ENCODE results near the gene SMAD5.

SMAD5 gene

DNA sequence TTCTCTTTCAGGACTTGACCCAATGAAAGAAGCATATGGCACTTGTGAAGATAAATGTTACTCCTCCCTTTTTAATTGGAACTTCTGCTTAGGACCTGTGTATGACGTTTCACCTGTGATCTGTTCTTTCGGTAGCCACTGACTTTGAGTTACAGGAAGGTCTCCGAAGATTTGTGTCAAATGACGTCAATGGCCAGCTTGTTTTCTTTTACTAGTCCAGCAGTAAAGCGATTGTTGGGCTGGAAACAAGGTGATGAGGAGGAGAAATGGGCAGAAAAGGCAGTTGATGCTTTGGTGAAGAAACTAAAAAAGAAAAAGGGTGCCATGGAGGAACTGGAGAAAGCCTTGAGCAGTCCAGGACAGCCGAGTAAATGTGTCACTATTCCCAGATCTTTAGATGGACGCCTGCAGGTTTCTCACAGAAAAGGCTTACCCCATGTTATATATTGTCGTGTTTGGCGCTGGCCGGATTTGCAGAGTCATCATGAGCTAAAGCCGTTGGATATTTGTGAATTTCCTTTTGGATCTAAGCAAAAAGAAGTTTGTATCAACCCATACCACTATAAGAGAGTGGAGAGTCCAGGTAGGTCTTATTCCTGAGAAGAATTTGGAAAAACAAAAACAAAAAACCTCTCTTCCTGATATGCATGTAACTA lies 21.1 kb downstream of the SMAD5 start:
- DNase-seq = no peak

- no peak for DNase-seq
Measured at GRCh38 chr5:136155078-136155477, 22.4 kb downstream of the SMAD5 start.

- DNase-seq = no peak
Measured at GRCh38 chr5:136155761-136156160, 23.1 kb downstream of the SMAD5 start.

DNA sequence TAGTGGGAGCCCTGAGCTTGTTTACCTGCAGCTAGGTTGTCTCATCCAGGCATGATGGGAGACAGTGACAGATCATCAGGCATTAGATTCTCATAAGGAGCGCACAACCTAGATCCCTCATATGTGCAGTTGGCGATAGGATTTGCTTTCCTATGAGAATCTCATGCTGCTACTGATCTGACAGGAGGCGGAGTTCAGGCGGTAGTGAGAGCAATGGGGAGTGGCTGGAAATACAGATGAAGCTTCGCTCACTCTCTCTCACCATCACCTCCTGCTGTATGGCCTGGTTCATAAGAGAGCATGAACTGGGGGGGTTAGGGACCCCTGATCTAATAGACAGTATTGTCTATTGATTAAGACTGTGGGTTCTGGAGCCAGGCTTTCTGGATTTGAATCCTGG lies 24.9 kb downstream of the SMAD5 start:
- DNase-seq = no peak

DNA sequence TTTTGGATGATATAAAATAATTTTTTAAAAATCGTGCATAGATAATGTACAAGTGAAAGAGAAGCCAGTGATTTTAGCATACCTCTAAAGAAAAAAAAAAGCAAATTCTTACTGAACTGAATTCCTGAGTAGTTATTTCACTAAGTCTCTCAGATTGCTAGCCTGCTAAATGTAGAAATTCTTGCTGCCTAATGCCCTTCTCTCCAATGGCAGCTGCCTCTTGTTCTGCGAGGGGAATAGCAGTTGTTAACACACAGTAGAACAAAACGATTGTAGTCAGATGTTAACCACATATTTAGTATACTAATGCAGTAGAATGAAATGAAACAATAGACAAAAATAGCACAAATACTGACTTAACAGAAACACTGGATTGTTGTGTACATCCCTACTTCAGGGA lies 26.8 kb downstream of the SMAD5 start:
- DNase-seq = peak in 1 of 56 donors; percentile 3

DNA sequence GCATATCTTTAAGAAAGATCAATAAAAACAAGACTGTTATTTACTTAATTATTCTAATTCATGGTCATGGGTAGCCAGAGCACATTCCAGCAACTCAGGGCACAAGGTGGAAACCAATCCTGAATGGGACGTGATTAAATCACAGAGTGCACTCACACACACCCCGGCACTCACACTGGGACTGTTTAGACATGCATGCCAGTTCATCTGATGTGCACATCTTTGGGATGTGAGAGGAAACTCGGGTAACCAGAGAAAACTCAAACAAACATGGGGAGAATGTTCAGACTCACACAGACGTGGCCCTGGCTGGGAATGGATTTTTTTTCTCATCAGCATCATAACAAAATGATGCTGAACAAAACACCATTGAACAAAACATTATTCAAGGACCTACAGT lies 29.4 kb downstream of the SMAD5 start:
- peak in 1 of 56 donors; percentile 2 for DNase-seq

DNA sequence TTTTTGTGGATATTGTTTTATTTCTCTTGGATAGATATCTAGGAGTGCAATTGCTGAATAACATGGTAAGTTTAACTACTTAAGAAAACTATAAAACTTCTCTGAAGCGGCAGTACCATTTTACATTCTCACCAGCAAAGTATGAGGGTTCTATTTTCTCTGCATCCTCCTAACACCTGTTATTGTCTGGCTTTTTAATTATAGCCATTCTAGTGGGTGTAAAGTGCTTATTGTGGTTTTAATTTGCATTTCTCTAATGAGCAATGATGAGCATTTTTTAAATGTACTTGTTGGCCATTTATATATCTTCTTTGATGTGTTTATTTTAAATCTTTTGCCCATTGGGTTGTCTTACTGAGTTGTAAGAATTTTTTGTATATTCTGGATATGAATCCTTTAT lies 31.6 kb downstream of the SMAD5 start:
- no peak for DNase-seq

DNA sequence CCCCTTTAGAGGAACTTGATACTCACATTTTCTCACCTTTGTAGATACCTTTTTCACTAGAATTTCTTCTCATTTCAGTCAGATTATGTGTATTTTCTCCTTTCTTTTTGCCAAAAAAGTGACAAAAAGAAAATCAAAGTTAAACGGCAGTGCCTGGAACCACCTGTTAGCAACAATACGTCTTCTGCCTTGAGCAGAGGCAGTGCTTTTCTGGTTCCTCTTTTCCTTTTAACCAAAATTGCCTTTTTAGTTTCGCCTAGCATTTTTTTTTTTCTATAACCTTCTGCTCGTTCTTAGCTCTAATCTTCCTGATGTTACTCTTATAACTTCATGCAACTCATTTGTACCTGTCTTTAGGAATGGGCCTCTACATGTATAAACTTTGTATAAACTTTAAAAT lies 34.3 kb downstream of the SMAD5 start:
- no peak for DNase-seq

DNA sequence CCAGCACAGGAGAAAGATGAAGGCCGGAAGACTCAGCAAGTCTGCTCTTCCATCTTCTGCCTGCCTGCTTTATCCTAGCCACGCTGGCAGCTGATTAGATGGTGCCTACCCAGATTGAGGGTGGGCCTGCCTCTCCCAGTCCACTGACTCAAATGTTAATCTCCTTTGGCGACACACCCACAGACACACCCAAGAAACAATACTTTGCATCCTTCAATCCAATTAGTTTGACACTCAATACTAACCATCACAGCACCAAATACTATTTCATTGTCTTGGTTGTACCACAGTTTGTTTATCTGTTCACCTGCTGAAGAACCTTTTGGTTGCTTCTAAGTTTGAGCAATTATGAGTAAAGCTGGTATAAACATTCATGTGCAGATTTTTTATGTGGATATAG lies 36.6 kb downstream of the SMAD5 start:
- no peak for DNase-seq

- peak in 2 of 56 donors; percentile 9 to 29 for DNase-seq
Measured at GRCh38 chr5:136174021-136174659, 41.5 kb downstream of the SMAD5 start.

GRCh38 chr5:136182618-136183017 lies 50.0 kb downstream of the SMAD5 start:
- no peak for DNase-seq

- no peak for DNase-seq
Measured at GRCh38 chr5:136185974-136186665, 53.5 kb downstream of the SMAD5 start.

- DNase-seq = no peak
Measured at GRCh38 chr5:136186796-136187195, 54.2 kb downstream of the SMAD5 start.

- no peak for DNase-seq
Measured at GRCh38 chr5:136188859-136189258, 56.2 kb downstream of the SMAD5 start.

- no peak for DNase-seq
Measured at GRCh38 chr5:136190091-136190720, 57.6 kb downstream of the SMAD5 start.

DNA sequence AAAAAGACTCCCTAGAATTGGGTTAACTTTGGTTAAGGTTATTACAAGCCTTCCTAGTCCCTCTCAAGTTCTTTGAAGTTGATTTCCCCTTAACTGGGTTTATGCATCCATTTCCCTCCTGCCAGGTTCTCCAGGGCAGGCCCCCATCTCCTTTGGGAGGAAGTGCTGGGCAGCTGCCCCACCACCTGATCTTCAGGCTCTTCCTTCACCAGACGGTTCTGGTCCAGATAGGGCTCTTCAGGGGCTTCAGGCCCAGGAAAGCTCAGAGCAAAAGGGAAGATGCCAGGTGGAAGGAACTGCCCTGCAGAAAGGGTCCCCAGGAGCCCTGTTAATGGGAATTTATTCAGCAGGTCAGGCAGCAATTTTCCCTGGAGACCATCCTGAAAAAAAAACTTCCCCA lies 58.3 kb downstream of the SMAD5 start:
- no peak for DNase-seq

DNA sequence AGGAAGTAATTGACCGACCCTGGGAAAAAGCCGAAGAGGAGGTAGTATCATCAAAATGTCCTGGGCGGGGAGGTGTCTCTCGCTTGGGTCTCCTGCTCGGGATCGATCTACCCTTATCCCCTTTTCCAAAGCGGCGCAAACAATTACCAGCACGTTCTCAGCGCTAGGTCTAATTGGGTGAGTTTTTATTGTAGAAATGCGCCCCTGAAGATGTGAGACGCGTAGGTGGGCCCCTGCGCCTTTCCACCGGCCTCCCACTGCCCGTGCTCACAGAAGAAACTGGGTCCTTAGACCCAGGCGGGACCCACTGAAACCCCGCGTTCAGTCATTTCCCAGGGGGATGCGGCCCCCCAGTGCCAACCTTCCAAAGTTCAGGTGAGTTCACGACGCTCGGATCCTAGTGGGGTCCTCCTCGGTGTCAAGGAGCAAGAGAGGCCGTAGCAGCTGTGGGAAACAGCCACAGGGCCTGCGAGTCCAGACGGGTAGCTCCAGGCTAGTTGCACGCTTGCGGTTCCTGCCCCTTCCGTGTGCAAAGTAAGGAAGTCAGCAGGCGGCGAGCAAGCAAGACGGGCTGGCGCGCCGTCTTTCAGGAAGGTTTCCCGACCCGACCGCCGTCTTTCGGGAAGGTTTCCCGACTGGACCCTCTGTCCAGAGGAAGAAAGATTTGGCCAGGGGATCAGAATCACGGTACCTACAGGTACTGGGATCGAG lies 58.8 kb downstream of the SMAD5 start:
- DNase-seq = no peak

DNA sequence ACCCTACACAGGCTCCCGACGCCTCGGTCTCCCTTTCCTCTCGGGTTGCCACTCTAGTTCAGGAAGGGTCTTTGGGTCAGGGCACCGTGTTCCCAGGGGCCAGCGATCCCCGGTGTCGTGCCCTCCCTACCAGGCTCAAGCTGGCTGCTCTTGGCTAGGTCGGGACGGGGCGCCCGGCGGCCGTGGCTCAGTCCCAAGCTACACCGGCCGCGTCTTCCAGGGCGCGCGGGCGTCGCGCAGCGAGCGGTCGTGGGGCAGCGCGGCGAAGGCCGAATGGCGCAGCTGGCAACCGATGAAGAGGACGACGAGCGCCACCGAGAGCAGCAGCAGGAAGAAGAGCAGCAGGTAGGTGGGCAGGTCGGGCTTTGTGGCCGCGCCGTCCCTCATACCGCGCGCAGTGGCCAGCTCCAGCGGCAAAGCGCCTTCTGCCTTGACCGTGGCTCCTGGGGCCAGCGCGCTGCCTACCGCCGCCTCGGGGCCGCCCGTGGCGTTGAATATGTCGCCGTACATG lies 59.4 kb downstream of the SMAD5 start:
- DNase-seq = no peak

- DNase-seq = peak in 5 of 56 donors; percentile 7 to 22 (median 14)
Measured at GRCh38 chr5:136192526-136193321, 60.1 kb downstream of the SMAD5 start, which contains the start of gene SMIM32. TSS of gene SMIM32 (minus strand) at chr5:136193162. CDS start at chr5:136192524, 638 bp downstream.

GRCh38 chr5:136193322-136193935 lies 60.8 kb downstream of the SMAD5 start:
- no peak for DNase-seq
